Trophoblast cell (in vitro differentiated cells and primary cell): ENCODE data around the gene APOBEC3C.
A peak's percentile ranks its signal among the peaks of the same experiment; 100 is the strongest.
"Not testable (repeated sequence)": the region's sequence is repeated elsewhere in the genome, so short reads cannot be mapped to it uniquely, and the experiment has no call there.

Experiments
- DNase-seq, 2 donors: peaks; one replicate each; pipeline ENCODE4 v3.0.0-alpha.2; 2016
- H2AFZ ChIP-seq: 2 replicates; pipeline ENCODE4 v1.6.1; 2013; ENCODE audit warnings: low read length, moderate library complexity, mild to moderate bottlenecking; ENCODE audit not compliant: insufficient read depth, poor library complexity
- H2AK5ac ChIP-seq: 2 replicates; pipeline ENCODE4 v1.6.1; 2013; ENCODE audit warnings: mild to moderate bottlenecking, low read length
- H2BK120ac ChIP-seq: 2 replicates; pipeline ENCODE4 v1.6.1; 2013; ENCODE audit warnings: low read length, mild to moderate bottlenecking, moderate library complexity; ENCODE audit not compliant: insufficient read depth, poor library complexity
- H2BK12ac ChIP-seq: 2 replicates; pipeline ENCODE4 v1.6.1; 2013; ENCODE audit warnings: mild to moderate bottlenecking, low read length, moderate library complexity
- H2BK5ac ChIP-seq: 2 replicates; pipeline ENCODE4 v1.6.1; 2013; ENCODE audit warnings: low read length, low read depth, moderate library complexity, mild to moderate bottlenecking; ENCODE audit not compliant: poor library complexity
- H3K14ac ChIP-seq: 2 replicates; pipeline ENCODE4 v1.6.1; 2013; ENCODE audit warnings: mild to moderate bottlenecking, low read length
- H3K18ac ChIP-seq: 2 replicates; pipeline ENCODE4 v1.6.1; 2013; ENCODE audit warnings: mild to moderate bottlenecking, low read length
- H3K23ac ChIP-seq: 2 replicates; pipeline ENCODE4 v1.6.1; 2013; ENCODE audit warnings: low read length
- H3K27ac ChIP-seq: 2 replicates; pipeline ENCODE4 v1.5.1; 2013; ENCODE audit warnings: low read depth, mild to moderate bottlenecking, inconsistent platforms, low read length, moderate library complexity
- H3K27me3 ChIP-seq: 2 replicates; pipeline ENCODE4 v1.6.1; 2013; ENCODE audit warnings: inconsistent platforms, mild to moderate bottlenecking, low read length, moderate library complexity; ENCODE audit not compliant: insufficient read depth
- H3K36me3 ChIP-seq, 2 experiments: 1 replicate in 1 of 2; 2 replicates in 1 of 2; pipeline ENCODE4 v1.6.1; 2013; ENCODE audit warnings: low read length in 2 of 2, mild to moderate bottlenecking in 2 of 2, moderate library complexity in 1 of 2; ENCODE audit not compliant: insufficient read depth in 2 of 2, control insufficient read depth in 1 of 2
- H3K4ac ChIP-seq: 2 replicates; pipeline ENCODE4 v1.6.1; 2013; ENCODE audit warnings: low read depth, mild to moderate bottlenecking, low read length, moderate library complexity
- H3K4me1 ChIP-seq, 2 experiments: 1 replicate in 1 of 2; 2 replicates in 1 of 2; pipeline ENCODE4 v1.6.1; 2013; ENCODE audit warnings: low read length in 2 of 2, mild to moderate bottlenecking in 2 of 2, moderate library complexity in 1 of 2; ENCODE audit not compliant: insufficient read depth in 2 of 2, control insufficient read depth in 1 of 2
- H3K4me2 ChIP-seq: 2 replicates; pipeline ENCODE4 v1.6.1; 2013; ENCODE audit warnings: inconsistent platforms, mild to moderate bottlenecking, low read length, moderate library complexity
- H3K4me3 ChIP-seq: 2 replicates; pipeline ENCODE4 v1.5.1; 2013; ENCODE audit warnings: mild to moderate bottlenecking, low read depth, low read length, inconsistent platforms
- H3K79me1 ChIP-seq: one replicate; pipeline ENCODE4 v1.6.1; 2013; ENCODE audit warnings: low read length
- H3K79me2 ChIP-seq: 2 replicates; pipeline ENCODE4 v1.6.1; 2013; ENCODE audit warnings: low read length, mild to moderate bottlenecking; ENCODE audit not compliant: control insufficient read depth, insufficient read depth, poor library complexity
- H3K9ac ChIP-seq: 2 replicates; pipeline ENCODE4 v1.6.1; 2013; ENCODE audit warnings: mild to moderate bottlenecking, low read length
- H3K9me3 ChIP-seq: 2 replicates; pipeline ENCODE4 v1.6.1; 2013; ENCODE audit warnings: low read depth, mild to moderate bottlenecking, control low read depth, inconsistent platforms, low read length; ENCODE audit not compliant: insufficient read depth
- H4K12ac ChIP-seq: 2 replicates; pipeline ENCODE4 v1.6.1; 2013; ENCODE audit warnings: low read depth, mild to moderate bottlenecking, low read length, moderate library complexity
- H4K8ac ChIP-seq: 2 replicates; pipeline ENCODE4 v1.6.1; 2013; ENCODE audit warnings: low read depth, mild to moderate bottlenecking, low read length, moderate library complexity
- H4K91ac ChIP-seq: one replicate; pipeline ENCODE4 v1.6.1; 2013; ENCODE audit warnings: low read depth, mild to moderate bottlenecking, low read length, moderate library complexity
- whole genome bisulfite sequencing: extraction: QIAGEN DNeasy Blood & Tissue Kit; methylation state at CpG from one replicate; pipeline ENCODE4 v1.1.7; 2013; ENCODE audit warnings: missing lambda C conversion rate; ENCODE audit not compliant: insufficient read length, insufficient coverage; ENCODE audit errors: extremely low coverage; 5-methylcytosine and 5-hydroxymethylcytosine counted together

Gene APOBEC3C

DNA sequence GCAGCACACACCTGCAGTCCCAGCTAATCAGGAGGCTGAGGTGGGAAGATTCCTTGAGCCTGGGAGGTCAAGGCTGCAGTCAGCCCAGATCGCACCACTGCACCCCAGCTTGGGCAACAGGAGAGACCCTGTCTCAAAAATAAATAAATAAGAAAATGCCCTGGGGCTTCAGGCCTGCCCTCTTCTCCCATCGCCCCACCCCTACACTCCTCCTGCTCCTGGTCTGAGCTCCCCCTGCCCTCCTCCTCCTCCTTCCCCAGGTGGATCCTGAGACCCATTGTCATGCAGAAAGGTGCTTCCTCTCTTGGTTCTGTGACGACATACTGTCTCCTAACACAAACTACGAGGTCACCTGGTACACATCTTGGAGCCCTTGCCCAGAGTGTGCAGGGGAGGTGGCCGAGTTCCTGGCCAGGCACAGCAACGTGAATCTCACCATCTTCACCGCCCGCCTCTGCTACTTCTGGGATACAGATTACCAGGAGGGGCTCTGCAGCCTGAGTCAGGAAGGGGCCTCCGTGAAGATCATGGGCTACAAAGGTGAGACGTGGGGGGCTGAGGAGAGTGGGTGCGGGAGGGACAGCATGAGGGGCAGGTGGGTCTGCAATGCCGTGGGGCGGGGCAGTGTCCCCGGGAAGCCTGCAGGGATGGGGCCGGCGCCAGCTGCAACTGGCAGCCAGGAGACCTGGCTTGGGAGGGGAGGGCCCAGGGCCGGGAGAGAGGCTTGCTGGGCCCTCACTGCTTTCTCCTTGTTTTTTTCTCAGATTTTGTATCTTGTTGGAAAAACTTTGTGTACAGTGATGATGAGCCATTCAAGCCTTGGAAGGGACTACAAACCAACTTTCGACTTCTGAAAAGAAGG lies 17.6 kb downstream of the APOBEC3C start:
- no CpG with 5 or more reads among the region's 18 CpGs for WGBS
- not testable (repeated sequence) for H3K4me1 ChIP-seq, H3K14ac ChIP-seq, H2AK5ac ChIP-seq, H2BK120ac ChIP-seq, H3K4me2 ChIP-seq, H3K18ac ChIP-seq, H3K4ac ChIP-seq, H3K27ac ChIP-seq, H3K79me1 ChIP-seq, H4K12ac ChIP-seq, H4K8ac ChIP-seq, H3K23ac ChIP-seq, H3K9me3 ChIP-seq, DNase-seq, H2BK12ac ChIP-seq, H3K9ac ChIP-seq, H3K4me3 ChIP-seq, H3K36me3 ChIP-seq, H2BK5ac ChIP-seq, H2AFZ ChIP-seq, H4K91ac ChIP-seq, H3K27me3 ChIP-seq, H3K79me2 ChIP-seq

DNA sequence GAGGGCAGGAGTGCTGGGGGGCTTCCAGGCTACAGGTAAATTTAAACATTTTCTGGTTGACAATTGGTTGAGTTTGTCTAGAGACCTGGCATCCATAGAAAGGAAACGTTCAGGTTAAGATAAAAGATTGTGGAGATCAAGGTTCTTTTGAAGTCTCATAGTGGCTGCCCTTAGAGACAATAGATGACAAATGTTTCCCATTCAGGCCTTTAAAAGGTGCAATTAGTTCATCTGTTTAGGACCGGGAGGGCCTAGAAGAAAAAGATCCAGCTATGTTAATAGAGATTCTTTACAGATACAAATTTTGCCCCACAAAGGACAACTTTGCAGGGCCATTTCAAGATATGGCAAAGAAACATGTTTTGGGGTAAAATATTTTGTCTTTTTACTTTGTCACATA lies 23.0 kb downstream of the APOBEC3C start:
- H4K12ac ChIP-seq, H3K4me2 ChIP-seq, H3K9me3 ChIP-seq, H2BK12ac ChIP-seq, H3K14ac ChIP-seq, H2AK5ac ChIP-seq, H3K79me1 ChIP-seq, H4K8ac ChIP-seq, H3K27ac ChIP-seq, H3K18ac ChIP-seq, H3K4ac ChIP-seq, H3K79me2 ChIP-seq, H2AFZ ChIP-seq, H2BK120ac ChIP-seq, H3K23ac ChIP-seq, H3K36me3 ChIP-seq, H3K4me3 ChIP-seq, H2BK5ac ChIP-seq, H3K27me3 ChIP-seq, H4K91ac ChIP-seq, H3K9ac ChIP-seq, DNase-seq, H3K4me1 ChIP-seq: not testable (repeated sequence)
- WGBS: no CpG with 5 or more reads among the region's 2 CpGs

DNA sequence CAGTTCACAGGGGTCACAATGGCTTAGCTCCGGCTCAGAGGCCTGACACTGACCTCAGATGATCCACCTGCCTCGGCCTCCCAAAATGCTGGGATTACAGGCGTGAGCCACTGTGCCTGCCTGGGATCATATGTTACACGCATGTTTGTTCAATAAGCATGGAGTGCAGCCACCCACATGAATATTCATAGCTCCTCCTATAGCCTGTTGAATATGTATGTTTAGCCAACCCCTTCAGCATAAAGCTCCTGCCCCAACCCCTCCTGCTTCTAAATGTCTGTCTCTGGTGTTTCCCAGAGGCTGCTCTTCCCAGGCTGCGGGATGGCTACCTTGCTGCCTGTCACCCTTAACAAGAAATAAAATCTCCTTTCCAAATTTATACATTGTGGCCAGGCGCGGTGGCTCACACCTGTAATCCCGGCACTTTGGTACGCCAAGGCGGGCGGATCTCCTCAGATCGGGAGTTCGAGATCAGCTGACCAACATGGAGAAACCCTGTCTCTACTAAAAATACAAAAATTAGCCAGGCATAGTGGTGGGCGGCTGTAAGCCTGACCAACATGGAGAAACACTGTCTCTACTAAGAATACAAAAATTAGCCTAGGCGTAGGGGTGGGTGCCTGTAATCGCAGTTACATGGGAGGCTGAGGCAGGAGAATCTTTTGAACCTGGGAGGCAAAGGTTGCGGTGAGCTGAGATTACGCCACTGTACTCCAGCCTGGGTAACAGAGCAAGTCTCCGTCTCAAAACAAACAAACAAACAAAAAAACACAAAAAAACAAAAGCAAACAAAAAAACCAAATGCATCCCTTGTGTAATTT lies 25.5 kb downstream of the APOBEC3C start:
- H4K8ac ChIP-seq: no peak overlapping the region
- H3K4me1 ChIP-seq: peaks cover 2 to 5% of the 10 kb centered on the region in 2 experiments

DNA sequence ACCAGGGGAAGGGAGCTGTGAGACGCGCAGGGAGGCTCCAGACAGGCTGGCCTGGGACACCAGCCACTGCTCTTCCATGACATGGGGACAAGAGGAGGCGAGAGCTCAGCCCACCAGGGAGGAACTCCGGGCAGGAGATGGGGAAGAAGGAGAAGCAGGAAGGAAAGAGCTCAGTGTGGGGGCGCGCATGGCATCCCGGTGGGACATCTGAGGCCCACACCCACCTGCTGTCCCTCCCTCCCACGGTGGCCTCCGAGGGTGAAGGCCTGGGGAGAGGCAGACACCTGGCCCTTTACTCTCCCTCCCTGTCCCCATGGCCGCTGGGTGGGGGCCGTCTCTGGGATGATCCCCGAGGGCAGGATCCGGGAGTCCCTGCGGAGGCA lies 26.1 kb downstream of the APOBEC3C start:
- not testable (repeated sequence) for H3K4me2 ChIP-seq, DNase-seq, H3K14ac ChIP-seq, H3K4me1 ChIP-seq, H3K79me2 ChIP-seq, H3K27ac ChIP-seq, H3K9ac ChIP-seq, H3K4ac ChIP-seq, H2BK5ac ChIP-seq, H2AFZ ChIP-seq, H3K36me3 ChIP-seq, H3K9me3 ChIP-seq, H3K27me3 ChIP-seq, H3K23ac ChIP-seq, H4K12ac ChIP-seq, H2BK12ac ChIP-seq, H2AK5ac ChIP-seq, H3K79me1 ChIP-seq, H3K18ac ChIP-seq, H4K91ac ChIP-seq
- peak overlapping the region; percentile 18 for H3K4me3 ChIP-seq
- H4K8ac ChIP-seq: peak overlapping the region; percentile 17
- no CpG with 5 or more reads among the region's 14 CpGs for WGBS
- H2BK120ac ChIP-seq: peak overlapping the region; percentile 11

More for the DNA sequence above, 25.5 kb downstream of the APOBEC3C start:
- no peak overlapping the region for H3K4ac ChIP-seq
- no peak overlapping the region for H3K4me3 ChIP-seq
- no peaks in the 10 kb centered on the region for H3K9me3 ChIP-seq
- no peak for DNase-seq
- H4K12ac ChIP-seq: no peak overlapping the region
- H3K9ac ChIP-seq: no peak overlapping the region
- no peak overlapping the region for H2AFZ ChIP-seq
- no peaks in the 10 kb centered on the region for H3K79me1 ChIP-seq
- H3K4me2 ChIP-seq: no peak overlapping the region
- H2BK5ac ChIP-seq: no peak overlapping the region
- H3K27me3 ChIP-seq: no peaks in the 10 kb centered on the region
- no peak overlapping the region for H2BK12ac ChIP-seq
- H3K18ac ChIP-seq: no peak overlapping the region
- H4K91ac ChIP-seq: no peak overlapping the region
- no peak overlapping the region for H2BK120ac ChIP-seq
- no peak overlapping the region for H3K23ac ChIP-seq
- WGBS: no CpG with 5 or more reads among the region's 19 CpGs
- no peak overlapping the region for H2AK5ac ChIP-seq
- no peaks in the 10 kb centered on the region for H3K36me3 ChIP-seq
- H3K14ac ChIP-seq: no peak overlapping the region
- no peak overlapping the region for H3K27ac ChIP-seq
- H3K79me2 ChIP-seq: peaks cover 2% of the 10 kb centered on the region
